WI38 (cell line): Measurements from ENCODE around the gene ZMYND10.

Source experiments
- H3K4me3 ChIP-seq: 2 replicates; pipeline ENCODE4 v1.5.1; 2011; ENCODE audit warnings: low read depth, mild to moderate bottlenecking, control low read depth, low read length
- CTCF ChIP-seq: IDR thresholded peaks from 2 replicates; pipeline ENCODE4 v1.5.1; 2012; ENCODE audit warnings: low read depth, mild to moderate bottlenecking, control low read depth, low read length

ZMYND10 gene

GRCh38 chr3:50324351-50325112 lies 21.0 kb downstream of the ZMYND10 start:
- no peak overlapping the region for H3K4me3 ChIP-seq
- peak; percentile 88 for TF ChIP-seq CTCF

GRCh38 chr3:50323614-50324199 lies 21.8 kb downstream of the ZMYND10 start:
- H3K4me3 ChIP-seq, result no peak overlapping the region
- TF ChIP-seq CTCF, result no peak

- TF ChIP-seq CTCF, result no peak
- H3K4me3 ChIP-seq, result no peak overlapping the region
Measured at GRCh38 chr3:50323092-50323600, 22.4 kb downstream of the ZMYND10 start.

GRCh38 chr3:50322386-50323091 lies 23.0 kb downstream of the ZMYND10 start, which contains the start of gene HYAL2:
HYAL2 (minus strand) TSS chr3:50322745; CDS start chr3:50320489, 2,256 bp downstream.
- H3K4me3 ChIP-seq, result peak within 1 kb of the TSS; percentile 73
- no peak for TF ChIP-seq CTCF

- H3K4me3 ChIP-seq, result peak overlapping the region; percentile 73
- no peak for TF ChIP-seq CTCF
Measured at GRCh38 chr3:50322115-50322385, 23.5 kb downstream of the ZMYND10 start.

- TF ChIP-seq CTCF, result peak; percentile 44
- peak overlapping the region; percentile 73 for H3K4me3 ChIP-seq
Measured at GRCh38 chr3:50321336-50322114, 24.0 kb downstream of the ZMYND10 start.
